NCI-H2171 treated with DMSO at 0.1 percent for 48 hours (cell line): ENCODE measurements around the gene S100A10.

ENCODE experiments used
- DNase-seq: peaks from one replicate; lab custom pipeline; 2025; lab: John Stamatoyannopoulos, UW

S100A10 gene

GRCh38 chr1:151935894-151936602 lies 57.6 kb downstream of the S100A10 start:
- DNase-seq, result no peak

- no peak for DNase-seq
Observed at GRCh38 chr1:151935154-151935553, 58.5 kb downstream of the S100A10 start.

GRCh38 chr1:151934048-151934493 lies 59.6 kb downstream of the S100A10 start:
- DNase-seq, result peak; percentile 69
